Sigmoid colon (tissue), 4 donors: Measurements from ENCODE around the gene CLDN11.
A peak's percentile ranks its signal among the peaks of the same experiment; 100 is the strongest.

ENCODE experiments used
- EP300 ChIP-seq, 4 donors: sonication (generic); formaldehyde crosslinking; IDR thresholded peaks; one replicate each; pipeline ENCODE4 v1.6.1; 2017; ENCODE audit warnings: antibody characterized with exemption in 4 of 4
- POLR2A ChIP-seq, 2 donors: fragments of 450-650 bp; IDR thresholded peaks; one replicate each; pipeline ENCODE4 v1.6.1; 2016; ENCODE audit warnings: antibody characterized with exemption in 2 of 2, mild to moderate bottlenecking in 2 of 2, moderate library complexity in 2 of 2
- POLR2AphosphoS5 ChIP-seq, 4 donors: sonication (generic); formaldehyde crosslinking; IDR thresholded peaks; one replicate each; pipeline ENCODE4 v1.6.1; 2017; ENCODE audit warnings: antibody characterized with exemption in 4 of 4
- TF ChIP-seq, protein P1 (sequence below), 4 experiments: fragments of 450-650 bp in 3 of 4; fragments of 200-600 bp in 1 of 4; IDR thresholded peaks; one replicate each; pipeline ENCODE4 v1.5.1; 2016 to 2019; ENCODE audit warnings: antibody characterized with exemption in 4 of 4, mild to moderate bottlenecking in 3 of 4, moderate library complexity in 2 of 4

- TF ChIP-seq, protein P1, sequence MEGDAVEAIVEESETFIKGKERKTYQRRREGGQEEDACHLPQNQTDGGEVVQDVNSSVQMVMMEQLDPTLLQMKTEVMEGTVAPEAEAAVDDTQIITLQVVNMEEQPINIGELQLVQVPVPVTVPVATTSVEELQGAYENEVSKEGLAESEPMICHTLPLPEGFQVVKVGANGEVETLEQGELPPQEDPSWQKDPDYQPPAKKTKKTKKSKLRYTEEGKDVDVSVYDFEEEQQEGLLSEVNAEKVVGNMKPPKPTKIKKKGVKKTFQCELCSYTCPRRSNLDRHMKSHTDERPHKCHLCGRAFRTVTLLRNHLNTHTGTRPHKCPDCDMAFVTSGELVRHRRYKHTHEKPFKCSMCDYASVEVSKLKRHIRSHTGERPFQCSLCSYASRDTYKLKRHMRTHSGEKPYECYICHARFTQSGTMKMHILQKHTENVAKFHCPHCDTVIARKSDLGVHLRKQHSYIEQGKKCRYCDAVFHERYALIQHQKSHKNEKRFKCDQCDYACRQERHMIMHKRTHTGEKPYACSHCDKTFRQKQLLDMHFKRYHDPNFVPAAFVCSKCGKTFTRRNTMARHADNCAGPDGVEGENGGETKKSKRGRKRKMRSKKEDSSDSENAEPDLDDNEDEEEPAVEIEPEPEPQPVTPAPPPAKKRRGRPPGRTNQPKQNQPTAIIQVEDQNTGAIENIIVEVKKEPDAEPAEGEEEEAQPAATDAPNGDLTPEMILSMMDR (IDR thresholded peaks at IDR 0.05) = no peak
- TF ChIP-seq POLR2A (IDR thresholded peaks at IDR 0.05) (no peak), EP300 (IDR thresholded peaks at IDR 0.05) (no peak), POLR2AphosphoS5 (IDR thresholded peaks at IDR 0.05) (peak in 1 of 4 donors; percentile 52)
These were observed at the start of gene CLDN11 for GRCh38 chr3:170418422-170419398.
